Erythroblast (primary cell): ENCODE data around the gene ALKBH6.

Experiments
- GATA1 ChIP-seq: IDR thresholded peaks from 2 replicates; pipeline ENCODE4 v1.6.1; 2011; ENCODE audit warnings: low read depth, mild to moderate bottlenecking, control low read depth, low read length, moderate library complexity
- POLR2A ChIP-seq: IDR thresholded peaks from 2 replicates; pipeline ENCODE4 v1.6.1; 2011; ENCODE audit warnings: mild to moderate bottlenecking, low read length

GRCh38 chr19:36019061-36019670 is 5.2 kb upstream of the ALKBH6 start:
- no peak for TF ChIP-seq POLR2A
- no peak for TF ChIP-seq GATA1
